Hepatocyte (in vitro differentiated cells): ENCODE data around the gene NANP. TPM values are rescaled to one million over a fixed set of nuclear protein-coding genes. Genes with fewer than 3 reads are reported as not detected.

Experiments
- DNase-seq: peaks from one replicate; pipeline ENCODE4 v3.0.0-alpha.2; 2016; ENCODE audit warnings: low spot score
- H2AFZ ChIP-seq: fragments of 200-600 bp; sonication (generic); 2 replicates; pipeline ENCODE4 v1.6.0; 2016; ENCODE audit warnings: antibody characterized with exemption, mild to moderate bottlenecking
- H3K27ac ChIP-seq: fragments of 200-600 bp; sonication (generic); 2 replicates; pipeline ENCODE4 v1.5.1; 2016; ENCODE audit warnings: mild to moderate bottlenecking
- H3K27me3 ChIP-seq: fragments of 200-600 bp; sonication (generic); 2 replicates; pipeline ENCODE4 v1.6.1; 2016
- H3K36me3 ChIP-seq: fragments of 200-600 bp; sonication (generic); replicated peaks from 2 replicates; pipeline ENCODE4 v1.5.1; 2016; ENCODE audit warnings: low read depth; ENCODE audit not compliant: insufficient read depth
- H3K4me1 ChIP-seq: fragments of 200-600 bp; sonication (generic); 2 replicates; pipeline ENCODE4 v1.5.1; 2016; ENCODE audit warnings: mild to moderate bottlenecking, moderate library complexity; ENCODE audit not compliant: insufficient read depth
- H3K4me2 ChIP-seq: fragments of 200-600 bp; sonication (generic); 2 replicates; pipeline ENCODE4 v1.6.0; 2016
- H3K4me3 ChIP-seq: fragments of 200-600 bp; sonication (generic); 2 replicates; pipeline ENCODE4 v1.5.1; 2016; ENCODE audit warnings: mild to moderate bottlenecking
- H3K79me2 ChIP-seq: fragments of 200-600 bp; sonication (generic); 2 replicates; pipeline ENCODE4 v1.6.0; 2017; ENCODE audit warnings: mild to moderate bottlenecking
- H3K9me2 ChIP-seq: fragments of 200-600 bp; sonication (generic); replicated peaks from 2 replicates; pipeline ENCODE4 v1.6.0; 2017; ENCODE audit warnings: mild to moderate bottlenecking; ENCODE audit not compliant: insufficient read depth
- H3K9me3 ChIP-seq: fragments of 200-600 bp; sonication (generic); 2 replicates; pipeline ENCODE4 v1.5.1; 2016; ENCODE audit warnings: low read depth, mild to moderate bottlenecking
- H4K20me1 ChIP-seq: fragments of 200-600 bp; sonication (generic); 2 replicates; pipeline ENCODE4 v1.6.0; 2016; ENCODE audit warnings: mild to moderate bottlenecking; ENCODE audit not compliant: insufficient read depth, poor library complexity, severe bottlenecking
- CTCF ChIP-seq: fragments of 200-600 bp; sonication (generic); IDR thresholded peaks from 2 replicates; pipeline ENCODE4 v1.5.1; 2016; ENCODE audit warnings: antibody characterized with exemption, mild to moderate bottlenecking; ENCODE audit not compliant: poor library complexity
- EZH2 ChIP-seq: fragments of 200-600 bp; sonication (generic); IDR thresholded peaks from 2 replicates; pipeline ENCODE4 v1.6.1; 2016; ENCODE audit warnings: antibody characterized with exemption, mild to moderate bottlenecking, borderline replicate concordance
- EZH2phosphoT487 ChIP-seq: fragments of 200-600 bp; sonication (generic); IDR thresholded peaks from one replicate; pipeline ENCODE4 v1.6.1; 2018; ENCODE audit warnings: antibody characterized with exemption, mild to moderate bottlenecking, low read depth, moderate library complexity; ENCODE audit not compliant: unreplicated experiment, severe bottlenecking
- WGBS: methylation state at CpG from one replicate; pipeline ENCODE4 v1.1.6; 2016; ENCODE audit warnings: low lambda C conversion rate; ENCODE audit errors: missing lambda C conversion rate; 5-methylcytosine and 5-hydroxymethylcytosine counted together
- polyA plus RNA-seq: library from polyadenylated mRNA; unstranded; fragments of >200 nt; fragmentation: Nextera tagmentation; extraction: Ambion mirVana; gene quantifications from 2 replicates; pipeline ENCODE4 v1.2.1, GENCODE V29; 2016
- total RNA-seq: library from RNA; depleted of rRNA; stranded (reverse); fragments of >200 nt; gene quantifications from 2 replicates; pipeline ENCODE4 v1.2.3, GENCODE V29; 2014

Gene NANP
- total and polyA plus RNA-seq, 2 experiments from 2014 or later: 3.7 to 7.1 TPM

DNA sequence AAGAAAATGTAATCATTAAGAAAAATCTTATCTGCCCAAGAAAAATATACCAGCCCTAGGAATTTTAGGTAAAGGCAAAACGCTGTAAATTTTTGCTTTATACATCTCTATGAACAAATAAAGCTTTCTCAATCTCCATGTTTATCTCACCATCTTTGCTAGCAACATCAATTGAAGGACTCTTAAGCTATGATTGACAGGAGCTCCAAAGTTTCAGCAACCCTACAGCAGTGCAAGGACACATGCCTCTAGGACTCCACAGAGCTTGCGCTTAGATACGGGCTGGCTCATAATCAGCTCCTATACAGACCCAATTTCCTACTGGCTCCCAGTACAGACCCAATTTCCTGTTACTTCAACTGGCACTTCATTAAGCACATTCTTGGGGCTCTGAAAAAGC is 4.3 kb downstream of the NANP start:
- Histone ChIP-seq H3K36me3 (no peaks in the 10 kb centered on the region), H3K27me3 (no peaks in the 10 kb centered on the region), H3K9me2 (no peaks in the 10 kb centered on the region), H3K79me2 (peaks cover 60% of the 10 kb centered on the region), H2AFZ (no peak overlapping the region), H4K20me1 (no peaks in the 10 kb centered on the region), H3K4me2 (no peak overlapping the region), H3K4me1 (peaks cover 14% of the 10 kb centered on the region), H3K27ac (no peak overlapping the region), H3K9me3 (no peaks in the 10 kb centered on the region), H3K4me3 (no peak overlapping the region)
- no peak for DNase-seq
- 95% methylated on average over 3 of the region's 3 CpGs for WGBS
- TF ChIP-seq CTCF (no peak), EZH2phosphoT487 (no peak), EZH2 (no peak)

GRCh38 chr20:25608774-25609173 is 15.0 kb downstream of the NANP start:
- no peak for TF ChIP-seq CTCF
- TF ChIP-seq EZH2phosphoT487: no peak
- Histone ChIP-seq H3K4me3 (no peak overlapping the region), H3K4me2 (no peak overlapping the region), H3K9me3 (no peaks in the 10 kb centered on the region), H3K4me1 (no peaks in the 10 kb centered on the region), H3K79me2 (peaks cover 3% of the 10 kb centered on the region), H2AFZ (no peak overlapping the region), H3K9me2 (no peaks in the 10 kb centered on the region), H3K27me3 (no peaks in the 10 kb centered on the region), H4K20me1 (no peaks in the 10 kb centered on the region), H3K36me3 (no peaks in the 10 kb centered on the region), H3K27ac (no peak overlapping the region)
- no peak for DNase-seq
- WGBS: 89% methylated on average over 3 of the region's 3 CpGs

- Histone ChIP-seq H3K79me2 (no peaks in the 10 kb centered on the region), H3K9me3 (no peaks in the 10 kb centered on the region), H2AFZ (no peak overlapping the region), H3K36me3 (no peaks in the 10 kb centered on the region), H3K9me2 (no peaks in the 10 kb centered on the region), H3K27me3 (no peaks in the 10 kb centered on the region), H3K4me2 (no peak overlapping the region), H4K20me1 (no peaks in the 10 kb centered on the region), H3K4me1 (no peaks in the 10 kb centered on the region), H3K27ac (no peak overlapping the region), H3K4me3 (no peak overlapping the region)
- 72% methylated on average over 1 of the region's 1 CpG for WGBS
- DNase-seq: no peak
- TF ChIP-seq EZH2: no peak
- TF ChIP-seq CTCF: no peak
- no peak for TF ChIP-seq EZH2phosphoT487
Observed at GRCh38 chr20:25606094-25606695, 17.6 kb downstream of the NANP start.

- no peak for TF ChIP-seq EZH2phosphoT487
- no peak for TF ChIP-seq EZH2
- TF ChIP-seq CTCF: no peak
- Histone ChIP-seq H3K27me3 (no peaks in the 10 kb centered on the region), H2AFZ (no peak overlapping the region), H3K4me3 (no peak overlapping the region), H4K20me1 (no peaks in the 10 kb centered on the region), H3K27ac (no peak overlapping the region), H3K79me2 (no peaks in the 10 kb centered on the region), H3K9me3 (no peaks in the 10 kb centered on the region), H3K4me2 (no peak overlapping the region), H3K4me1 (no peaks in the 10 kb centered on the region), H3K9me2 (no peaks in the 10 kb centered on the region), H3K36me3 (no peaks in the 10 kb centered on the region)
- 81% methylated on average over 7 of the region's 7 CpGs for WGBS
- no peak for DNase-seq
Observed at GRCh38 chr20:25605148-25605547, 18.7 kb downstream of the NANP start.
